Measurements from ENCODE around the gene KISS1R.
"Not testable (repeated sequence)": the region's sequence is repeated elsewhere in the genome, so short reads cannot be mapped to it uniquely, and the experiment has no call there.

Gene KISS1R

GRCh38 chr19:882871-883497, 34.1 kb upstream of the KISS1R start:
- DNase-seq = no peak

DNA sequence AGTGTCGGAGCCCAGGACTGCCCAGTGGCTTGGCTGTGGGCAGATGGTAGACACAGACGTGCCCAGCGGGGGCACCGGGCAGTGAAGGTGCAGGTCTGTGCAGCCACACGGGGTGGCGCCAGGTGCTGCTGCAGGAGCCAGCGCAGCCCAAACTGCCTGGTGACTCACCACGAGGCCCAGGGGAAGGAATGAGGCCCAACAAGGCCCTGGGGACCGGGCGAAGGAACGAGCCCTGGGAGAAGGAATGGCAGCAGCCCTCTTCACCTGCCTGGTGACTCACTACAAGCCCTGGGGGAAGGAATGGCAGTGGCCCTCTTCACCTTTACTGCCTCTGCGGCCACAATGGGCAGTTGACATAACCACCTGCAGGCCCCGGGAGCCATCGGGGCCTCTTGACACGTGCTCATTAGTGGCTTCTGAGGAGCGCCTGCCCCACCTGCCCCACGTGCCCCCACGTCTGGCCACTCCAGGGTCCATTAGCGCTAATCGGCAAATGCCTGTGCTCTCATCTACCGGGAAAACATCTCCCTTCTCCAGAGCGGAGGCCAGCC, 33.4 kb upstream of the KISS1R start:
- DNase-seq = no peak

GRCh38 chr19:884420-885211, 32.5 kb upstream of the KISS1R start:
- no peak for DNase-seq

DNA sequence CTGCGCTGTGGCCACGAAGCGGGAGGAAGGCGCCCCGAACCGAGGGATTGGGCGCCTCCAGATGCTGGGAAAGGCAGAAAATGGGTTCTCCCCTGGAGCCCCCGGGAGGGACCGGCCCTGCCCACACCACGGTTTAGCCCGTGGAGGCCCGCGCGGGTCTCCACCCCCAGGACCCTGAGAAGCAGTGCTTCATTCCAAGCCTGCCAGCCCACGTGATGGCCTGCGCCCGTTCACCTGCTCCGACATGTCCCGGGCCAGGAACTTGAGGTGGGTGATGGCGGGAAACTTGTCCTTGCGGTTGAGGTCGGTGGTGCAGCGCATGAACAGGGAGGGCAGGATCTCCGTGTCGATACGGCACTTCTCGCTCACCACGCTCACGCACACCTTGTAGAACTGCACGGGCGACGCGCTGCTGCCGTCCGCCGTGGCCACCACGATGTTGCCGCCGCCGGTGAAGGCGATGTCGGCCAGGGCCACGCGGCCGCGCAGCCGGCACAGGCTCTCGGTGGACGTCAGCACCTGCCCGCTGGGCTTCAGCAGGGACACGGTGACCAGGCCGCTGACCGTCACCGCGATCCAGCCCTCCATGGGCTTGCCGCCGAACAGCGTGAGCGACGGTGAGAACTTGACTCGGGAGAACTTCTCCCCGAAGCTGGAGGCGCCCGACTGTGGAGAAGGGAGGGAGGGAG, 31.5 kb upstream of the KISS1R start:
- DNase-seq = no peak

GRCh38 chr19:887072-887471, 30.1 kb upstream of the KISS1R start:
- no peak for DNase-seq

DNA sequence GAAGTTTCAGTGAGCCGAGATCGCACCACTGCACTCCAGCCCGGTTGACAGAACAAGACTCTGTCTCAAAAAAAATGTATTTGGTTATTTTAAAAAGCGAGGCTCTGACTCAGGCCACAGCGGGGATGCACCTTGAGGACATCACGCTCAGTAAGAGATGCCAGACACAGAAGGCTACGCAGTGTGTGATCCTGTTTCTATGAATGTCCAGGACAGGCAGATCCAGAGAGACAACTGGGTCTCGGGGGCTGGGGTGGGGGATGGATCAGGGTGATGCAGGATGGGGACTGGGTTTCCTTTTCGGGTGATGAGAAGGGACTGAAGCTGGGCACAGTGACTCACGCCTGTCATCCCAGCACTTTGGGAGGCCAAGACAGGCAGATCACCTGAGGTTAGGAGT, 29.5 kb upstream of the KISS1R start:
- no peak for DNase-seq

GRCh38 chr19:888581-889385, 28.4 kb upstream of the KISS1R start:
- DNase-seq = no peak

DNA sequence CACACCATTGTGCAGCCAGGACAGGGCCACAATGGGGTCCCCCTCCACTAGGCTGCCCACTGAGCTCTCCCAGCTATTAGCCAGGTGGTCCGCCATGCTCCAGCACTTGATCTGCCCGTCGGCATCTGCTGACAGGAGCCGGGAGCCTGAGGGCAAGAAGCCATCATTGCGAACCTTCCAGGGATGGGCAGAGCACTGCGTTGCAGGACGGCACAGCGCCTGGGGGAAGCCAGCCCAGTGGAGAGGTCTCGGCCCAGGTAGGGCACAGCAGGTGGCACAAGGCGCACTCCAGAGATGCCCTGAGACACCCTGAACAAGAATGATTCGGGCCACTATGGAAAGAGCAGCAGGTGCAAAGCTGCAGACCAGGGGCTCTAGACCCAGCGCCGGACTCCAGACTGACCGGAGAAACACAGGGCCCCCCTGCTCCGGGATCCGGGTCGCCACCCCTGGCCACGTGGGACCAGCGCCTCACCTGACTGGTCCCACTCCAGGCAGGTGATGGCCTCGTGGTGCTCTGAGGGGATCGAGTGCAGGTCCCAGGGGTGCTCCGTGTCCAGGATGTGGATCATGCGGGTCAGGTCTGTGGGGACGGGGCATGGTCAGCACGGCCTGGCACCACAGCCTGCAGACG, 27.4 kb upstream of the KISS1R start:
- no peak for DNase-seq

DNA sequence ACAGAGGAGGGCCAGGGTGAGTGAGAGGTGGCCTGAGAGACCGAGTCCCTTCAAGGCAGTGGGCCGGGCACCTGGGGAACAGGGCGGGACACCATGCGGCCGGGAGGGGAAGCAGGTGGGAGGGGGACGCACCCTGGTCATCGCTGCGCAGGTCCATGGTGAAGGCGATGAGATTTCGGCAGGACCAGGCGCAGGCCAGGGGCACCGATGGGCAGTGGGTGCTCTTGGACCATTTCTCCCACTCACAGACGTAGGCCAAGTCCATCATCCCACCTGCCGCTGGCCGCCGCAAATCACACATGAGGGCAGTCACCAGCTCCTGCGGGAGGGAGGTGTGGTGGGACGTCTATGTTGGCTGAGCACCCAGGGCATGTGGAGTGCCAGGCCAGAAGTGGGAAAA, 26.3 kb upstream of the KISS1R start:
- DNase-seq = no peak

GRCh38 chr19:891421-892200, 25.5 kb upstream of the KISS1R start:
- DNase-seq = not testable (repeated sequence)

GRCh38 chr19:892243-892893, 24.8 kb upstream of the KISS1R start:
- DNase-seq = no peak

DNA sequence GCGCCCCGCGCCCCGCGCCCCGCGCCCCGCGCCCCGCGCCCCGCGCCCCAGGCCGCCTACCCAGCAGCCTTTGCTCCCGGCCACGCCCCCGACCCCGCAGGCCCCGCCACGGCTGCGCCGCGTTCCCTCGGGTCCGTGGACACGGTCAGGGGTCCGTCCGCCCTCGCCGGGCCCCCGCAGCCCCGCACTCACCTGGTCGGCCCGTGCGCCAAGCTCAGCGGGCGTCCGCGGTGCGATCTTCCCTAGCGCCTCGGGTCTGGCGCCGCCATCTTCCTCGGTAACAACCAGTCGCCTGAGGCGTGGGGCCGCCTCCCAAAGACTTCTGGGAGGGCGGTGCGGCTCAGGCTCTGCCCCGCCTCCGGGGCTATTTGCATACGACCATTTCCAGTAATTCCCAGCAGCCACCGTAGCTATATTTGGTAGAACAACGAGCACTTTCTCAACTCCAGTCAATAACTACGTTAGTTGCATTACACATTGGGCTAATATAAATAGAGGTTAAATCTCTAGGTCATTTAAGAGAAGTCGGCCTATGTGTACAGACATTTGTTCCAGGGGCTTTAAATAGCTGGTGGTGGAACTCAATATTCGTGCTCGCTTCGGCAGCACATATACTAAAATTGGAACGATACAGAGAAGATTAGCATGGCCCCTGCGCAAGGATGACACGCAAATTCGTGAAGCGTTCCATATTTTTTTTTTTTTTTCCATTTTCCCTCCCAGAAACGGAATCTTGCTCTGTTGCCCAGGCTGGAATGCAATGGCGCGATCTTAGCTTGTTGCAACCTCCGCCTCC, 24.0 kb upstream of the KISS1R start, which contains the start of the genes MED16 and RNU6-9:
TSS of gene MED16 (minus strand) at position 294 of the 796 bp plus-strand sequence. CDS start 2,056 bp downstream, outside the sequence.
TSS of gene RNU6-9 (plus strand) at position 591 of the 796 bp plus-strand sequence.
- peak; percentile 91 for DNase-seq

- no peak for DNase-seq
Measured at GRCh38 chr19:896434-896833, 20.7 kb upstream of the KISS1R start.

DNA sequence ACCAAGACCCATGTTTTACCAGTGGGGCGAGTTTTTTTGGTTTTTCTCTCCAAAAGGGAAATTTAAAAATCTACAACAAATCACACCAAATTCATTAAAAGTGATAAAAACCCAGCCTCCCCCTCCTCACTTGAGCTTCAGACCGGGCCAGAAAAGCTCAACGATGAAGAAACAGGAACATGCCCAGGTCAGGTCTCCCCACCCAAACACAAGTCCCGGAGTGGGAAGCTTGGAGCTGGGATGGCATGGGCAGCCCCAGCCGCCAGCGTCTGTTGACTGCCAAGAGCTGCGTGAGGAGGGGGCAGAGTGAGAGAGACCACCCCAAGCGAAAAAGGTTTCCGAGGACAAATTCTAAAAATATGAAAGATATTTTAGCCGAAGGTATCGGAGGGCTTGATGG, 20.1 kb upstream of the KISS1R start:
- no peak for DNase-seq

GRCh38 chr19:897442-898039, 19.6 kb upstream of the KISS1R start:
- DNase-seq = no peak

- no peak for DNase-seq
Measured at GRCh38 chr19:898663-899062, 18.5 kb upstream of the KISS1R start.

DNA sequence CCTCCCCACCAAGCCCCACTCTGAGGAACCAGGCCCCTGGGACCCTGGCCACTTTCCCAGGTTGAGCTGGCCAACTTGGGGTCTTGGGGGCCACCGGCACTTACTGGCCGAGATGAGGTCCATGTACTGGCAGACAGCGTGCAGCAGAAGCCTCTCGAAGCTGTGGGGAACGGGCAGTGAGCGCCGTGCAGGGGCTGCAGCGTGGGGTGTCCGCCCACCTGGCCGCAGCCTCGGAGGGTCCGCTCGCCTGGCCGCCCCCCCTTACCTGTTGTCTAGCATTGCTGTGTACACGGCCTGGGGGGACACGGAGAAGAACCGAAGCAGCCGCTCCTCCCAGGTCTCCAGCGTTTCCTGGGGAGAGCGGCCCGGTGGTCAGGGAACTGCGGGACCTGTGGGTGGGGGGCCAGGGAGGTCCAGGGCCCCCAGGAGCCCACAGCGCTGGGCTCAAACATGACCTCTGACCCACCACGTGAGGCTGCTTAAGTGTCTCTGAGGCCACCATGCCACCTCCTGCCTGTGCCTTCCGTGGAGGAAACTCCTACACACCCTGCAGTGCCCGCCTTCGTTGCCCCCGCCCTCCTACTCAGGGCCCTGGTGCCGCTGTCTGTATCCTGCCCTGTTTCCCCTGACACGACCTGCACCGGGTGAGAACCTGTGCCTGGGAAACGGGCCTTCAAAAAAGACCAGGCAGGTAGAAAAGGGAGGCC, 17.6 kb upstream of the KISS1R start:
- DNase-seq = no peak

DNA sequence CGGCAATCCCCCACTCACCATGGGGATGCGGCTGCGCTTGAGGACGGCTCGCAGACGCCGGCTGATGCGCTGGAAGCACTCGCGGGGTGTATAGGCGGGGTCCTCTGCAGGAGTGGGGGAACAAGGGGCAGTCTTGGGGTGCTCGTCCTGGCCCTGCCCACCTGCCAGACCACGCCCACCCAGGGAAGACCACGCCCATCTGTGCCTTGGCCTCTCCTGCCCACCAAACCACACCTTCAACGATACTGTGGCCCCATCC, 17.2 kb upstream of the KISS1R start:
- DNase-seq = no peak
